ENCODE results near the gene NPR2.

- TF ChIP-seq CTCF (IDR thresholded peaks at IDR 0.05) (no peak), ZFX (IDR thresholded peaks at IDR 0.05; ENCODE audit: borderline replicate concordance) (no peak)
These were observed 37.3 kb downstream of the NPR2 start, which contains the start of gene FAM221B for GRCh38 chr9:35828716-35829083.
